Cardiac muscle cell (in vitro differentiated cells and primary cell): Measurements from ENCODE around the gene MRPL20. TPM values are rescaled to one million over a fixed set of nuclear protein-coding genes. Genes with fewer than 3 reads are reported as not detected.

Source experiments
- DNase-seq, 2 donors: peaks; one replicate each; pipeline versions ENCODE4 v3.0.0 to v3.0.0-alpha.2; 2010 to 2017; ENCODE audit warnings: low read depth in 1 of 2, low spot score in 1 of 2
- H3K27ac ChIP-seq: fragments of 200-600 bp; sonication (generic); 2 replicates; pipeline ENCODE4 v1.5.1; 2016
- H3K27me3 ChIP-seq: fragments of 200-600 bp; sonication (generic); 2 replicates; pipeline ENCODE4 v1.6.0; 2016; ENCODE audit warnings: control low read depth
- H3K36me3 ChIP-seq: fragments of 200-600 bp; sonication (generic); 2 replicates; pipeline ENCODE4 v1.5.1; 2016; ENCODE audit warnings: control low read depth
- H3K4me1 ChIP-seq: fragments of 200-600 bp; sonication (generic); 2 replicates; pipeline ENCODE4 v1.8.1; 2017; ENCODE audit warnings: low read depth, mild to moderate bottlenecking, mixed run types
- H3K4me3 ChIP-seq: fragments of 200-600 bp; sonication (generic); 2 replicates; pipeline ENCODE4 v1.5.1; 2016; ENCODE audit warnings: mild to moderate bottlenecking
- H3K9me3 ChIP-seq: fragments of 200-600 bp; sonication (generic); 2 replicates; pipeline ENCODE4 v1.5.1; 2017; ENCODE audit warnings: low read depth, mild to moderate bottlenecking, control low read depth
- polyA plus RNA-seq: library from polyadenylated mRNA; unstranded; fragments of >200 nt; fragmentation: Nextera tagmentation; extraction: Ambion mirVana; gene quantifications from 2 replicates; pipeline ENCODE4 v1.2.1, GENCODE V29; 2016
- total RNA-seq: library from RNA; depleted of rRNA; stranded (reverse); fragments of >200 nt; gene quantifications from 2 replicates; pipeline ENCODE4 v1.2.3, GENCODE V29; 2016
- TF ChIP-seq, protein P1 (sequence below): IDR thresholded peaks from 2 replicates; pipeline ENCODE4 v1.5.1; 2012; ENCODE audit warnings: low read depth, mild to moderate bottlenecking, low read length

Gene MRPL20
- total and polyA plus RNA-seq, 2 experiments from 2014 or later = 97.6 to 255 TPM

DNA sequence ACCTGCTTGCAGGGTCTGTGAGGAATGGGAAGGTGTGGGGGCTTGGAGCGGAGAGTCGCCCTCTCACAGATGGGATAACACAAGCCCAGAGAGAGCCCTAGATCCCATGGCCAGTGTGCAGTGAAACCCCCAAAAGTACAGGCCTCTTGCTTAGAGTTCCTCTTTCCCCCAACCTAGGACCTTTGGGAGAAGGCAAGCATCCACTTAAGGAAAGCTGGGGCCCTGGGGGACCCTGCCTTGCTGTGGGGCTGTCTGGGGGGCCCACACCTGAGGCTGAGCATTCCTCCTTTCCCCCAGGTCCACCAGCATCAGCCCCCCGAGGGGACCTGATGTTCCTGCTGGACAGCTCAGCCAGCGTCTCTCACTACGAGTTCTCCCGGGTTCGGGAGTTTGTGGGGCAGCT, 29.5 kb upstream of the MRPL20 start:
- peaks cover 41% of the 10 kb centered on the region for H3K4me1 ChIP-seq
- H3K9me3 ChIP-seq = no peaks in the 10 kb centered on the region
- H3K36me3 ChIP-seq = no peaks in the 10 kb centered on the region

DNA sequence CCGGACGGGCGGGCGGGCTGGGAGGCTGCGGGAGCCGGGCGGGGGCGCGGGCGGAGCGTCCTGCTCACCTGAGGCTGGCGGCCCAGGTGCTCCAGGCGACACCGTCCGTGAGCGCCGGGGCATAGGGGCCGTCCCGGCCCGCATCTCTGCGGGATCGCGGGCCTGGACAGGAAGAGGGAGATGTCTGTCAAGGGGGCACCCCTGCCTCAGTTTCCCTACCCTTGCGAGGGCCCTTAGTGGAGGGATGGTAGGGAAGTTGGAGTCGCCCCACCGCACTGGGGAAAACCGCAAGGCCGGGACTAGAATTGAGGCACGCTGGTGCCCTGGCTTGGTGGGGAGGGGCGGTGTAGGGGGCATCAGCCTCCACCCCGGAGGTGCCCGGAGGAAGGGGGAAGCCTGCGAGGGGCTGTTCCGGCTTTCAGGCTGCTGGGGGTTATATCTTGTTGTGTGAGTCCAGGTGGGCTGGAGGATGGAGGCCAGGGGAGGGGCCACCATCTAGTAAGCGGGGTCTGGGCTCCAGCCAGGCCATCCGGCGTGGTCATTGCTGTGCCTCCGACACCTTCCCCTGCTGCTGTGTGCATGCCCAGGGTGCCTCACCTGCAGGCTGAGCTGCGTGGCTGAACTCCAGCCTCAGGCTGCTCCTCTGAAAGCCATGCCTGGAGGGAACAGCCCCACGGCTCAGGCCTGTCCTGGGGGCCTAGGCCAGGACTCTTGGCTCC, 29.0 kb upstream of the MRPL20 start:
- H3K4me3 ChIP-seq = peak overlapping the region; percentile 46
- DNase-seq = no peak
- peaks cover 47% of the 10 kb centered on the region for H3K4me1 ChIP-seq
- peaks cover 2% of the 10 kb centered on the region for H3K27me3 ChIP-seq
- TF ChIP-seq, protein P1, sequence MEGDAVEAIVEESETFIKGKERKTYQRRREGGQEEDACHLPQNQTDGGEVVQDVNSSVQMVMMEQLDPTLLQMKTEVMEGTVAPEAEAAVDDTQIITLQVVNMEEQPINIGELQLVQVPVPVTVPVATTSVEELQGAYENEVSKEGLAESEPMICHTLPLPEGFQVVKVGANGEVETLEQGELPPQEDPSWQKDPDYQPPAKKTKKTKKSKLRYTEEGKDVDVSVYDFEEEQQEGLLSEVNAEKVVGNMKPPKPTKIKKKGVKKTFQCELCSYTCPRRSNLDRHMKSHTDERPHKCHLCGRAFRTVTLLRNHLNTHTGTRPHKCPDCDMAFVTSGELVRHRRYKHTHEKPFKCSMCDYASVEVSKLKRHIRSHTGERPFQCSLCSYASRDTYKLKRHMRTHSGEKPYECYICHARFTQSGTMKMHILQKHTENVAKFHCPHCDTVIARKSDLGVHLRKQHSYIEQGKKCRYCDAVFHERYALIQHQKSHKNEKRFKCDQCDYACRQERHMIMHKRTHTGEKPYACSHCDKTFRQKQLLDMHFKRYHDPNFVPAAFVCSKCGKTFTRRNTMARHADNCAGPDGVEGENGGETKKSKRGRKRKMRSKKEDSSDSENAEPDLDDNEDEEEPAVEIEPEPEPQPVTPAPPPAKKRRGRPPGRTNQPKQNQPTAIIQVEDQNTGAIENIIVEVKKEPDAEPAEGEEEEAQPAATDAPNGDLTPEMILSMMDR = no peak
- H3K27ac ChIP-seq = no peak overlapping the region
- no peaks in the 10 kb centered on the region for H3K36me3 ChIP-seq
- no peaks in the 10 kb centered on the region for H3K9me3 ChIP-seq

More for the DNA sequence above, 29.5 kb upstream of the MRPL20 start:
- TF ChIP-seq, protein P1 = no peak
- no peak for DNase-seq
- H3K4me3 ChIP-seq = no peak overlapping the region
- H3K27me3 ChIP-seq = peaks cover 2% of the 10 kb centered on the region
- H3K27ac ChIP-seq = no peak overlapping the region

DNA sequence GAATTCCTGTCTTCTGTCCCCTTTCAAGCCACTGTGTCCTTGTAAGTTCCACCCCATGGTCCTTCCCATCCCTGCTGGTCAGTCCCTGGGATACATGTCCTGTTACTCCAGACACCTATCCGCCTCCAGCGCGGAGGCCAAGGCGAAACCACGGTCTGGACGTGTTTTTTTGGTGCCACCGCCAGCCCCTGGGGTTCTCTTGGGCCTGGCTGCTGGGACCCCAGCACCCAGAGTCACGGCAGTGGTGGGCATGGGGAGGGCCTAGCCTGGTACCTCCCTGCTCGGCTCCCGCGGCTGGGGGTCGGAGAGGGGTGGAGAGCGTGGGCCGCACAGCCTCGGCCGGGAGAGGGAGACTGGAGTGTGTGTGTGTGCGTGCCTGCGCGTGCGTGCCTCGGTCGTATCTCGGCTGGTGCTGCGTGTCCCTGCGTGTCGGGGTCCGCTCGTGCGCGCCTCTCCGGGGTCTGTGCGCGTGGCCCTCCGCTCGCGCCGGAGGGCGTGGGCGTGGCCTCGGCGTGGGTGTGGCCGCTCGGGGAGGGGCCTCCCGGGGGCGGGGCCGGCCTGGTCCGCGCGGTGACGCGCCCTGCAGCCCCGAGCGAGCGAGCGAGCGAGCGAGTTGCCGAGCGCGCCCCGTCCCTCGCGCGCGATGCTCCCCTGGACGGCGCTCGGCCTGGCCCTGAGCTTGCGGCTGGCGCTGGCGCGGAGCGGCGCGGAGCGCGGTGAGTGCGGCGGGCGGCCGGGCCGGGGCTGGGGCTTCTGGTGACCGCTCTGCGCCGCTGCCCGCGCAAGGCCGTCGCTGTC, 28.2 kb upstream of the MRPL20 start, which contains the start of gene VWA1:
Gene VWA1, plus strand, starts transcription at position 585 of the 798 bp plus-strand sequence. Its CDS starts 59 bp downstream, at position 644.
- Histone ChIP-seq H3K27ac (peak within 1 kb of the TSS; percentile 79), H3K4me1 (peaks cover 48% of the 10 kb centered on the region), H3K27me3 (peaks cover 2% of the 10 kb centered on the region), H3K9me3 (no peaks in the 10 kb centered on the region), H3K36me3 (no peaks in the 10 kb centered on the region), H3K4me3 (peak within 1 kb of the TSS; percentile 46)
- peak; percentile 80 to 82 for DNase-seq
- TF ChIP-seq, protein P1 = peak; percentile 6

DNA sequence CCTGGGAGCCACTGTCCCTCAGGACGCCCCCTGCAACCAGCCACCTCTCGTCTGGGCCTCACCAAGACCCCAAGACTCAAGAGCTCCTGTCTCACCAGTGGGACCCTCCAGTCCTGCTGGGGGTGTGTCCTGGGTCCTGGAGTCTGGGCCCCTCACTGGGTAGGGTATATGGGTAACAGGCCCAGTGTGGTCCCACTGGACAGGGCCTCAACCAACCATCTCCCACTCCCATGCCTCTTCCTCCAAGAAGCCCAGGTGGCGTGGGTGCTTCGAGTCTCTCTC, 27.7 kb upstream of the MRPL20 start:
- no peak for DNase-seq
- no peak overlapping the region for H3K4me3 ChIP-seq

DNA sequence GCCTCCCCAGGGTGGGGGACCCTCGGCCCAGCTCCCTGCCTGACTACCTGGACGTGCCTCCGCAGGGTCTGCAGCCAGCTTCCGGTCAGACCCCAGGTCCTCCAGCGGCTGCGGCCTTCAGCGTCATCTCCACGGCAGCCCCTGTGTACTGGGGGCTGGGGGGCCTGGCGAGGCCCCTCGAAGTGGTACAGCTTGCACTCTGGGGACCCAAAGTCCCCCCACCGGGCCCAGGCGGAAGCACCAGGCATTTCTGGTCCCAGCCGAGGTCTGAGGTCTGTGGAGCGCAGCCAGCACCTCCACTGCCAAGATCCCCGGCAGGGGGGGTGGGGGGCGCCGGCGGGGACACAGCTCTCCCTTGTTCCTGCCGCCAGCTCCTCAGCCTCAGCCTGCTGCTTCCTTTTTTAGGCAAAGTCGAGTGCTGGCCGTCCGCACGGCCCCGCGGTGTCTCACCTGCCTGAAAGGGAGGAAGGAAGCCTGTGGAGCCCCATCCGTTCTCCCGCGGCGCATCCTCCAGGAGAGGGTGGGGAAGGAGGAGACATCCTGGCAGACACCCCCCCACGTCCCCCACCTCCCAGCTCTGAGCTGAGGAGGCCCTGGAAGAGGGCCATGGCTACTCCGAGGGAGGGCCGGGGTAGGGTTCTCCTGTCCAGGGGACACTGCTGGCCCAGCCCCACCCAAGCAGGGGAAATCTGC, 27.2 kb upstream of the MRPL20 start:
- TF ChIP-seq, protein P1 = no peak
- no peaks in the 10 kb centered on the region for H3K36me3 ChIP-seq
- no peak overlapping the region for H3K4me3 ChIP-seq
- peaks cover 50% of the 10 kb centered on the region for H3K4me1 ChIP-seq
- peak overlapping the region; percentile 79 for H3K27ac ChIP-seq
- DNase-seq = peak; percentile 52 to 72
- peaks cover 2% of the 10 kb centered on the region for H3K27me3 ChIP-seq
- H3K9me3 ChIP-seq = no peaks in the 10 kb centered on the region

More for the DNA sequence above, 27.7 kb upstream of the MRPL20 start:
- Histone ChIP-seq H3K9me3 (no peaks in the 10 kb centered on the region), H3K27ac (peak overlapping the region; percentile 79), H3K4me1 (peaks cover 50% of the 10 kb centered on the region), H3K36me3 (no peaks in the 10 kb centered on the region), H3K27me3 (peaks cover 2% of the 10 kb centered on the region)
- TF ChIP-seq, protein P1 = no peak
